GM19397 (cell line): Measurements from ENCODE around the gene MAN2A1.
A peak's percentile ranks its signal among the peaks of the same experiment; 100 is the strongest.

ENCODE experiments used
- ATAC-seq: cut with Tn5 transposase; IDR thresholded peaks from one replicate; pipeline ENCODE4 v1.9.1; 2021; ENCODE audit warnings: mild to moderate bottlenecking, moderate library complexity; ENCODE audit not compliant: unreplicated experiment

MAN2A1 gene

DNA sequence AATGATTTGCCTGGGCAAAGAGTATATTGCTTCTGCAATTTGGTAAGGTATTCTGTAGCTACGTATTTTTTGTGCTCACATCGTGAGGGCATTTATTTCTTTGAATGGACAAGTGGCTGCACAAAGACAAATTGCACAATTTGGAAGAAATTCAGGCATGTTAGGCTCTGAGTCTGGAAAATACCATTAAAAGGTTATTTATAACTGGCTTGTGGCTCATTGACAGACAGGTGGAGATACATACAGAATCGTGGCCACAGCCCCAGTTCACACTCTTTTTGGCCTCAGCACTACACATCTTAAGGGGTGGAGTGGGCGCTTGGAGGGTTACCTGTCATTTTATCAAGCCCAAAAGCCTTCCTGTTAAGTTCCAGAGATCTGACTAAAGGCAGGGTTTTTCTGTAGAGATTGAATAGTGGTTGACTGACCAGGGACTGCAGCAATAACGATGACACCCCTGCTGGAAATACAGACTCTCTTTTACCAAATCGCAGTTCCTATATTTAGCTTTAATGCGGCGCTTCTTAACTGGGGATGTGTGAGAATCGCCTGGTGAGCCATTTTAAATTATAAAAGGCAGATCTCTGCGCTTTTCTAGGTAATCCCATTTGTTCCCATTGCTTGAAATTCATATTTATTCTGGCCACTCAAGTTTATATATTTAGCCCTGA is 14.7 kb downstream of the MAN2A1 start:
- no peak for ATAC-seq

GRCh38 chr5:109705596-109705995 is 15.9 kb downstream of the MAN2A1 start:
- ATAC-seq, result no peak

GRCh38 chr5:109706095-109706494 is 16.4 kb downstream of the MAN2A1 start:
- ATAC-seq, result no peak

DNA sequence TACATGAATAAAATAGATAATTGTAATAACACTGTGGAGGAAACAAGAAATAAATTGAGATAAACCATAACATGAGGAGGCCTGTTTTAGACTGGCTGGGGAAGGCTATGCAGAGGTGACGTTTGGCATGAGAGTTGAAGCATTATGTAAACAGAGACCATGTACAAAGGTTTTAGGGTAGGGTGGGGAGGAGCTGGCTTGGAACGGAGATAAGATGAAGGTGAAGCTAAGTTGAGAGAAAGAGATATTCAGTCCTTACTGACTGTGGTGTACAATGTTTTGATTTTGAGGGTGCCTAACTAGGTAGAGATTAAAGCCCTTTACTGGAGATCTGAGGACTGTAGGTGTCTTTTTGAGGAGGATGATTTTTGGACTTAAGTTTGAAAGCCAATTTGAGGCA is 17.8 kb downstream of the MAN2A1 start:
- no peak for ATAC-seq

DNA sequence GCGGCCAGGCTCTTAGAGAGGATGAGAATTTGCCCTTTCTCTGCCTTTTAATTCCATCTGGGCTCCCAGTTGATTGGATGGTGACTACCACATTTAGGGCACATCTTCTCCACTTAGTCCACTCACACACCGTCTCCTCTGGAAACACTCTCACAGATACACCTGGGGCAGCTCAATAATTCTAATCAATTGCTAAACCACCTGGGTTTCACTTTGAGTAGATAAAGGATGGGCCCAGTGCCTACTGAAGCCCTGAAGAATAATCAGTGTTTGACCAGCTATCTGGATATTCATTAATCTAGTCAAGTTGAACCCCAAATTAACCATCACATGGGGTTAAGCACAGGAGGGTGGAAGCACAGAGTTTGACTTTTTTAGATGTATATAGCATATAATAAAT is 19.1 kb downstream of the MAN2A1 start:
- ATAC-seq, result no peak

- ATAC-seq, result no peak
Measured at GRCh38 chr5:109709225-109709624, 19.5 kb downstream of the MAN2A1 start.

- no peak for ATAC-seq
Measured at GRCh38 chr5:109711673-109712072, 21.9 kb downstream of the MAN2A1 start.

DNA sequence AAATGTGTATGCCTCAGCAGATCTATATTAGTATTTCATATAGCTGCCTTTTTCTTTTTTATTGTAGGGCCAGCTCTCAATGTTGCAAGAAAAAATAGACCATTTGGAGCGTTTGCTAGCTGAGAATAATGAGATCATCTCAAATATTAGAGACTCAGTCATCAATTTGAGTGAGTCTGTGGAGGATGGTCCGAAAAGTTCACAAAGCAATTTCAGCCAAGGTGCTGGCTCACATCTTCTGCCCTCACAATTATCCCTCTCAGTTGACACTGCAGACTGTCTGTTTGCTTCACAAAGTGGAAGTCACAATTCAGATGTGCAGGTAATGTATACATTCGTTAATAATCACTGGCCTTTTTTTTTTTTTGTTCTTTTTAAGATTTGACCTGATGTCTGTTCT is 23.7 kb downstream of the MAN2A1 start:
- no peak for ATAC-seq

DNA sequence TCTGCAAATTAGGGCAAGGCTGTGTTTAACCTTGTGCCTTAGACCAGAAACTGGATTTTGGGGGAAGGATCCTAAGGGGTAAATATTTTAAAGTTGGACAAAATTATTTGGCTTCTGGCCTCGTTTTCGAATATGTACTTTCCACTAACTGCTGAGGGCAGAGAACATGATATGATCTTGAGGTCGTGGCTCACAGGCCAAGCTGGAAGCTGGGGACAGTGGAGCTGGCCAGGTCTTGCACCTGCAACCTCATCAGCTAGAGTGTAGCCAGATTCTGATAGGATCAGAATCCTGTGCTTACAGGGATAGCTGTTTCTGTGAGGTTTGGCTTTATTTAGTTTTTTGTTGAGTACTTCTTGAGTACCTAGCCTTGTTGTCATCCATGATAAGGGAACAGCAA is 24.9 kb downstream of the MAN2A1 start:
- ATAC-seq, result no peak

DNA sequence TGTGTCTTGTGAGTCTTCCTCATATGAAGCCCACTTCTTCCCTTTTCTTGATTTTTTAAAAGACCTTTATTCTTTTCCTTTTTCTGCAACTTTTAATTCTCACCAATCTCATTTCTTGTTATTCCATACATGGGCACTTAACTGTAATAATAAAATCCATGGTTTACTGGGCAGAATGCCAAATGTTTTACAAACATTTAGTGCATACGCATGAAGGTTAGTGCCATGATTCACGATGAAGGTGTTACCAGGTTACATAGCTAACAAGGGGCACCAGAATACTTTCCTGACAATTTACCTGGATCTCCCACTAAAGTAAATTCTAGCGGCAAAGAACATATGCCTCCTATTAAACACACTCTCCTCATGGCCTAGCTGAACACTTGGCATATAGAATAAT is 28.5 kb downstream of the MAN2A1 start:
- ATAC-seq, result no peak

GRCh38 chr5:109718632-109719031 is 28.9 kb downstream of the MAN2A1 start:
- no peak for ATAC-seq

DNA sequence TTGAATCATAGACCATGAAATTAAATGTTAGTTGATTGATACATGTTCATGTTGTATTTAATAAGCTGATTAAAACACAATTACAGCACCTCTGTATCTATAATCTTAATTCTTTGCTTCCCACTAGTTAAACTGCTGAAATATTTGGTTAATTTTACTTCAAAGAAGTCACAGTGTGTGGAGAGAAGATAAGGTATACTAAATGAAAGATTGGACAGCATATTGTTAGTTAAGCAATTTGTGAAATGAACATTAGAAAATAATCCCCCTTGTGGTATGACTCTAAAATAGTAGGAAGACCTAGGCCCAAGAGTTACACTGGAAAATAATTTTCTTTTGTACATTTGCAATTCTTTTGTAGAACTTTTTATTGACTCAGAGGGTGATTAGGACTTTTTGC is 30.3 kb downstream of the MAN2A1 start:
- ATAC-seq, result no peak

GRCh38 chr5:109721741-109722140 is 32.0 kb downstream of the MAN2A1 start:
- no peak for ATAC-seq

DNA sequence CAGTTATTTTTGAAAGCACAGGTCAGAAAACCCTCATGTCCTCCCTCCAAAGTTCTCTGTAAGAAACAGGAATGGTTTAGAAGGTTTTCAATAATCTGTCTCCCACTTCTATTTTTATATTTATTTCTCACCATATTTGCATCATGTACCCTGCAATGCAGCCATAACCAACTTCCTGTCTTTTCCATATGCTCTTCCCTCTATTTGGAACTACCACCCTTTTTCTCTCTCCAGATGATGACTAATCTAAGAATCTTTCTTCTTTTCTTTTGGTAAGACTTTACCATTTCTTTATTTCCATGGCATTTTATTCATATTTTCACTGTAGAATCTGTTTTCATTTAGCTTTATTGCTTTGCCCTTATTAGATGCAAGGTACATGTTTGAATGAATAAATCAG is 33.9 kb downstream of the MAN2A1 start:
- ATAC-seq, result no peak

DNA sequence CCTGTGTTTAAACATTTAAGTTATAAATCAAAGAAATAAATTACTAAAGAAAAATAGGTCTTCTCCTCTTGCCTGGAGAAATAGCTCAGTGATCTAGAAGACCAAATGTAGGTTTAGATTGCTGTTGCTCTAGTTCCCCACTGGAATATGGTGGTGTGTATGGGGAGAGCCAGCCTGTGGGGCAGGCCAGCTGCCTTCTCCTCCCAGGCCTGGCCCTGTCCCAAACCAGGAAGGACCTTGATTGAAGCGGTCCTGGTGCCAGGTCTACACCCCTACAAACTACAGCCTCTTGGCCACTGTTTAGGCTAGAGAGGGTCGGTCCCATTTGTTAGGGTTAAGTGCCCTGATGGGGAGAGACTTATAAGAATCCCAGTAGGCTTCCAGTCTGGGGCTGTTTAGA is 35.4 kb downstream of the MAN2A1 start:
- ATAC-seq, result no peak

- peak; percentile 75 for ATAC-seq
Measured at GRCh38 chr5:109739741-109740728, 50.3 kb downstream of the MAN2A1 start.

GRCh38 chr5:109740966-109741365 is 51.2 kb downstream of the MAN2A1 start:
- no peak for ATAC-seq

DNA sequence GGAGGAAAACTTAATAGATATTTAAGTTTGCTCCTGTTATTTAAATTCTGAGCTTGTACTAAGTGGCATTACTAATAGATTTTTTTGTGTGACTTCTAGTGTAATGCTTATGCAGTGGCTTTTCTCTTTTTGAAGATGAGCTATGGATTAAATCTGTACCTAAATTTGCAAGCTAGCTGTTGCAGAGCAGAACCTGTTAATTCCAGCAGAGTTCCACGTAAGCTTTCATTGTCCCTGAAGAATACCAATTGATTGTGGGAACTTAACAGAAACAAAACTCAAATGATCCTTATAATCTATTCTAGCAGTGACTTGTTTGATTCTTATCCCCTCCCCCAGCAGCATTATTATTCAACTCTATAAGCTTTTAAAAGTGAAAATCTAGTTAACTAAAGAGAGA is 51.7 kb downstream of the MAN2A1 start:
- ATAC-seq, result no peak

GRCh38 chr5:109743041-109743531 is 53.4 kb downstream of the MAN2A1 start:
- no peak for ATAC-seq

DNA sequence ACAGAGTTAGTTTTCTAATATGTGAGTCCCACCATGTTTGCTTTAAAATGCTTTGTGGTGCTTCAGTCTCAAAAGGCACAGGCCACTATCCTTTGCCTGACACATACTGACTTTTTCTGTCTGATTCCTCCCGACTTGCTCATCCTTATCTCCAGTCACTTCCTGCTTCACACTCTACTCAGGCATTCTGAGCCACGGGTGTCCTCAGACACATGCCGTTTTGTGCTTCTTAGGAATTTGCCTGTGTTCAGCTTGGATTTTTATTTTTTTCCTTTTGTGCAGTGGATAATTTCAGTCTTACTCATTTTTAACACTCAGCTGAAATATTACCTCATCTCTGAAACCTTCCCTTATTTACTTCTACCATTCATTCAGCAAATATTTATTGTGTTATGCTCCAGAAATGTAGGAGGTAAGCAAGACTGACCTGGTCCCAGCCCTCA is 54.1 kb downstream of the MAN2A1 start:
- no peak for ATAC-seq

GRCh38 chr5:109744261-109744660 is 54.5 kb downstream of the MAN2A1 start:
- no peak for ATAC-seq

- no peak for ATAC-seq
Measured at GRCh38 chr5:109748546-109748945, 58.8 kb downstream of the MAN2A1 start.
